Suprapubic skin (tissue), 4 donors: Measurements from ENCODE around the gene MED15. TPM values are rescaled to one million over a fixed set of nuclear protein-coding genes. Genes with fewer than 3 reads are reported as not detected.
"Not testable (repeated sequence)": the region's sequence is repeated elsewhere in the genome, so short reads cannot be mapped to it uniquely, and the experiment has no call there.

Experiments
- DNase-seq, 2 donors: peaks; one replicate each; pipeline ENCODE4 v3.0.0-alpha.2; 2019; ENCODE audit warnings: low spot score in 2 of 2
- H3K27ac ChIP-seq: fragments of 200-600 bp; sonication (generic); one replicate; pipeline ENCODE4 v1.5.1; 2019
- H3K27me3 ChIP-seq: fragments of 200-600 bp; sonication (generic); one replicate; pipeline ENCODE4 v1.5.1; 2019
- H3K36me3 ChIP-seq: fragments of 200-600 bp; sonication (generic); one replicate; pipeline ENCODE4 v1.5.1; 2019
- H3K4me1 ChIP-seq: fragments of 200-600 bp; sonication (generic); one replicate; pipeline ENCODE4 v1.5.1; 2019
- H3K4me3 ChIP-seq: fragments of 200-600 bp; sonication (generic); one replicate; pipeline ENCODE4 v1.5.1; 2019; ENCODE audit warnings: mild to moderate bottlenecking
- H3K9me3 ChIP-seq: fragments of 200-600 bp; sonication (generic); one replicate; pipeline ENCODE4 v1.5.1; 2019
- CTCF ChIP-seq, 2 donors: fragments of 200-600 bp in 1 of 2; fragments of 450-650 bp in 1 of 2; sonication (generic) in 1 of 2; IDR thresholded peaks; one replicate each; pipeline ENCODE4 v1.5.1; 2016 to 2019; ENCODE audit warnings: antibody characterized with exemption in 2 of 2, mild to moderate bottlenecking in 1 of 2, moderate library complexity in 1 of 2
- EP300 ChIP-seq: sonication (generic); formaldehyde crosslinking; IDR thresholded peaks from one replicate; pipeline ENCODE4 v1.6.1; 2017; ENCODE audit warnings: antibody characterized with exemption
- POLR2A ChIP-seq, 2 donors: fragments of 450-650 bp; IDR thresholded peaks; one replicate each; pipeline ENCODE4 v1.6.1; 2017; ENCODE audit warnings: antibody characterized with exemption in 2 of 2, mild to moderate bottlenecking in 2 of 2, moderate library complexity in 2 of 2
- POLR2AphosphoS5 ChIP-seq, 3 donors: sonication (generic); formaldehyde crosslinking; IDR thresholded peaks; one replicate each; pipeline ENCODE4 v1.6.1; 2017; ENCODE audit warnings: antibody characterized with exemption in 3 of 3
- WGBS: methylation state at CpG from one replicate; pipeline ENCODE4 v1.1.5; 2018; 5-methylcytosine and 5-hydroxymethylcytosine counted together
- total RNA-seq, 4 donors: library from RNA; depleted of rRNA; stranded (reverse); fragments of >200 nt; gene quantifications; one replicate each; pipeline ENCODE4 v1.1.0, GENCODE V29; 2016

The MED15 gene
- total RNA-seq, 4 donors from 2014 or later, result 59.8 to 163 (median 70.8) TPM

DNA sequence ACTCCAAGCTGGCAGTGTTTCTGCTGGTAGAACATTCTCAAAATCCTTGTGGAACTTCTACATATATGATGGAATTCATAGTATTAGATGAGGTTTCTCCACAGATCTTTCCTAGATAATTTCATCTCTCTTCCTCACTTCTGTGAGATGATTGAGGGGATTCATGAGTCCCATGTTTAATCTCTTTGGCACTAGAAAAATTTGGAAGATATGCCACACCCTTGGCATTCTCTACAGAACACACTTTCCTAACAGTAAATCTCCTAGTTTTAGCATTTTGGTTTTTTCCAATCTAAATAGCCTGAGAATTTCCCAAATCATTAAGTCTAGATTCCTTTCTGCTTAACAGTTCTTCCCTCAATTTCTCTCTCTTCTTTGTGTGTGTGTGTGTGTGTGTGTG, 35.3 kb downstream of the MED15 start:
- DNase-seq, result no peak
- TF ChIP-seq POLR2AphosphoS5 (IDR thresholded peaks at IDR 0.05) (no peak), CTCF (IDR thresholded peaks at IDR 0.05) (no peak), POLR2A (IDR thresholded peaks at IDR 0.05) (no peak)
- Histone ChIP-seq H3K9me3 (no peaks in the 10 kb centered on the region), H3K4me3 (no peak overlapping the region), H3K27ac (no peak overlapping the region), H3K27me3 (no peaks in the 10 kb centered on the region), H3K4me1 (no peaks in the 10 kb centered on the region), H3K36me3 (peaks cover 58% of the 10 kb centered on the region)

- not testable (repeated sequence) for DNase-seq, H3K27me3 ChIP-seq, H3K27ac ChIP-seq, H3K4me3 ChIP-seq, H3K9me3 ChIP-seq
- 85% methylated on average over 3 of the region's 3 CpGs for WGBS
- peaks cover 20% of the 10 kb centered on the region for H3K4me1 ChIP-seq
- H3K36me3 ChIP-seq, result peaks cover 32% of the 10 kb centered on the region
These were observed 37.9 kb downstream of the MED15 start for GRCh38 chr22:20545318-20545634.

DNA sequence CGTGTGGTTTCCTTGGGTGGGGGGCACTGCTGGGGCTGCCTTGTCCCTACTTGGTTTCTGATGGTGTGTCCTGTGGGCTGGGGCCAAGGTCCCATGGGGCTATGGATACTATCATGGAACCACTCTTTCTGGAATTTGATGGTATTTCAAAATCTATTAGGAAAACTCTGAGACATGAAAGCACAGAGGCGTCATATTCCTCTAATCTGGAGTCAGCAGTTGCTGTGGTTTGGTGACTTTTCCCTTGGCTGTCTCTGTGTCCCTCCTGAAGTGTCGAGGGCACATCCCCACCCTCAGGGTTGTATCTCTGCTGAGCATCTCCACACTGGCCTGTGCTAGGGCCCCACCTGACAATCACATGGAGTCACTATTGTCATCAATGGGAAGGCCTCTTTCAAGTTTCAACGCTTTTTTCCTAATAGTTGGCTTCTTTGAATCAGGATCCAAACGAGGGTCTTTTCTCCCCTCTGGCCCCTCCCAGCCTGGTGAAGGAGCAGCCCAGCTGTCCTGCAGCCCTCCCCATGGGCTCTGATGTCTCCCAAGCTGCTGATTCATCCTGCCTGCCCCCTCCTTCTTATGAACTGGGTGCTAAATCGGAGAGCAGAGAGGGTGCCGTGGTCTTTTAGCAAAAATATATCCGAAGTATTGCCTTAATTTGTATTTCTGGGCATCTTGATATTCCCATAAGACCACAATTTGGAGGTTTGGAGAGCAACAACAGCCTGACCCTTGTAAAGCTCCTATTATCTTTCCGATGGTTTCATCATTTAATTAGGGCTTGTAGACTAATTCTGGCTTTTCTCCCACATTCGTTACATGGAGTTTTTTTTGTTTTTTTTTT, 38.5 kb downstream of the MED15 start:
- no peaks in the 10 kb centered on the region for H3K9me3 ChIP-seq
- no peak for DNase-seq
- no peaks in the 10 kb centered on the region for H3K27me3 ChIP-seq
- 73% methylated on average over 10 of the region's 10 CpGs for WGBS
- peaks cover 26% of the 10 kb centered on the region for H3K36me3 ChIP-seq
- H3K4me1 ChIP-seq, result peaks cover 26% of the 10 kb centered on the region
- H3K27ac ChIP-seq, result no peak overlapping the region
- H3K4me3 ChIP-seq, result no peak overlapping the region
- TF ChIP-seq CTCF (IDR thresholded peaks at IDR 0.05) (no peak), POLR2A (IDR thresholded peaks at IDR 0.05) (no peak), POLR2AphosphoS5 (IDR thresholded peaks at IDR 0.05) (no peak), EP300 (no peak)

DNA sequence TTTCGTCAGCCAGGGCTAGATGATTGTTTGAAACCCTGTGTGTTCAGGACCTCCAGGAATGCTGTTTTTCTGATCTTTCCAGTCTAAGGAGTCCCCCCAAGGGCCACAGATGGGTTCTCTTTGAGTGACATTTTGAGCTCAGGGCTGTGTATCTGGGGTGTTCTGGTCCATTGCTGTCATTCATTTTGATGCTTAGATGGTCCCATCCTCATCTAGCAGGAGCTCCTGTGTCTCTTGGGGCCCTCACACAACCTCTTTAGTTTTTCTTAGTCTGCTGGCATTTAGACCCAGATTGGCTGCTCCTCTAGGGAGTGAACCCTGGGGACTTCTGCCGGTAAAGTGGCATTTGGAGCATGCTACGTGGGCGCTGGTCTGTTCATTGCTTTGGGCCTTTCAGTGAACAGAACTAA, 39.1 kb downstream of the MED15 start:
- no peak for TF ChIP-seq POLR2AphosphoS5 (IDR thresholded peaks at IDR 0.05)
- TF ChIP-seq POLR2A (IDR thresholded peaks at IDR 0.05), result no peak
- TF ChIP-seq CTCF (IDR thresholded peaks at IDR 0.05), result no peak
- TF ChIP-seq EP300, result no peak
- H3K9me3 ChIP-seq, result no peaks in the 10 kb centered on the region
- no peak for DNase-seq
- H3K4me1 ChIP-seq, result peaks cover 32% of the 10 kb centered on the region
- peaks cover 21% of the 10 kb centered on the region for H3K36me3 ChIP-seq
- H3K4me3 ChIP-seq, result no peak overlapping the region
- H3K27ac ChIP-seq, result no peak overlapping the region
- H3K27me3 ChIP-seq, result no peaks in the 10 kb centered on the region
- WGBS, result 79% methylated on average over 4 of the region's 4 CpGs

GRCh38 chr22:20547029-20547428, 39.6 kb downstream of the MED15 start:
- TF ChIP-seq EP300, result no peak
- no peak for TF ChIP-seq POLR2A (IDR thresholded peaks at IDR 0.05)
- no peak for TF ChIP-seq POLR2AphosphoS5 (IDR thresholded peaks at IDR 0.05)
- TF ChIP-seq CTCF (IDR thresholded peaks at IDR 0.05), result no peak
- no peak overlapping the region for H3K4me3 ChIP-seq
- H3K27me3 ChIP-seq, result no peaks in the 10 kb centered on the region
- DNase-seq, result no peak
- H3K27ac ChIP-seq, result no peak overlapping the region
- peaks cover 20% of the 10 kb centered on the region for H3K36me3 ChIP-seq
- no peaks in the 10 kb centered on the region for H3K9me3 ChIP-seq
- peaks cover 37% of the 10 kb centered on the region for H3K4me1 ChIP-seq

- 80% methylated on average over 4 of the region's 4 CpGs for WGBS
- TF ChIP-seq POLR2AphosphoS5 (IDR thresholded peaks at IDR 0.05), result no peak
- TF ChIP-seq POLR2A (IDR thresholded peaks at IDR 0.05), result no peak
- no peak for TF ChIP-seq EP300
- TF ChIP-seq CTCF (IDR thresholded peaks at IDR 0.05), result no peak
- H3K4me1 ChIP-seq, result peaks cover 50% of the 10 kb centered on the region
- H3K27me3 ChIP-seq, result no peaks in the 10 kb centered on the region
- H3K36me3 ChIP-seq, result peaks cover 29% of the 10 kb centered on the region
- no peak overlapping the region for H3K4me3 ChIP-seq
- H3K9me3 ChIP-seq, result no peaks in the 10 kb centered on the region
- H3K27ac ChIP-seq, result no peak overlapping the region
- peak in 1 of 2 donors; percentile 34 for DNase-seq
These were observed 41.4 kb downstream of the MED15 start for GRCh38 chr22:20548806-20549205.
